Stimulated activated CD4-positive, alpha-beta T cell treated with anti-CD3 and anti-CD28 coated beads, Interleukin-15, amount 100 ng/mL, for 48 hours (primary cell): ENCODE results near the gene SLIT3.
A peak's percentile ranks its signal among the peaks of the same experiment; 100 is the strongest.

Experiments
- DNase-seq, 2 donors: peaks; one replicate each; pipeline ENCODE4 v3.0.0-alpha.2; 2020; ENCODE audit warnings: low read depth in 2 of 2

SLIT3 gene

GRCh38 chr5:168740811-168741213 is 560.1 kb downstream of the SLIT3 start:
- no peak for DNase-seq

DNA sequence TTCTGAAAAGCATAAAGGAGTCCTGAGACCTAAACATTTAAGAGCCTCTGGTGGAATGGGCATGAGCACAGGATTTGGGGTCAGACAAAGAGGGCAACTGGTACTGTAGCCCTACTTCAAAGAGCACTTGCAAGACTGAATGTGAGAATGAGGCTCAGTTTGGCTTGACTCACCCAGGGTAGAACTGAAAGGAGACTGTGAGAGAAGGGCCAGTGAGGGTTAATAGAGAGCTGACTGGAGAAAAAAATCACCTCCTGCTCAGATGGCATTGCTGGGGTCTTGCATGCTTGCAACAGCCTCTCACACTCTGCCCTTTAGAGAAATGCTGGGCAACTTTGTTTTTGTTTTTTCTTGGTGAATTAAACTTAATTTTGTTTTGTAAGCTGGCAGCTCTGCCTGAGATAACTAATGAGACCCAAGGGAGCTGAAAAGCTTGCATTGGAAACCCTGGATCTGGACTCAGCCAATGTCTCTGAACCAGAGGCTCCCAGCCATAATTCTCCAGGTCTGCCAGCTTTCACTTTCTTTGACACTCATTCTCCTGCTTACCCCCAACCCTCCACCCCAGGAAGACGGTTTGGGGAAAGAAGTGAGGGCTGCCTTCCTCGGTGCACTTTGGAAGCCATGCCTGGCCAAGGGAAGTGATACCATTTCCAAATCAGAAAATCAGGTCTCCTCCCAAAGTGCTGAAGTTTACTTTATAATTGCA is 560.7 kb downstream of the SLIT3 start:
- no peak for DNase-seq

GRCh38 chr5:168737066-168737465 is 563.9 kb downstream of the SLIT3 start:
- no peak for DNase-seq

- DNase-seq: no peak
Measured at GRCh38 chr5:168736281-168736831, 564.6 kb downstream of the SLIT3 start.

- no peak for DNase-seq
Measured at GRCh38 chr5:168734620-168735300, 566.2 kb downstream of the SLIT3 start.

DNA sequence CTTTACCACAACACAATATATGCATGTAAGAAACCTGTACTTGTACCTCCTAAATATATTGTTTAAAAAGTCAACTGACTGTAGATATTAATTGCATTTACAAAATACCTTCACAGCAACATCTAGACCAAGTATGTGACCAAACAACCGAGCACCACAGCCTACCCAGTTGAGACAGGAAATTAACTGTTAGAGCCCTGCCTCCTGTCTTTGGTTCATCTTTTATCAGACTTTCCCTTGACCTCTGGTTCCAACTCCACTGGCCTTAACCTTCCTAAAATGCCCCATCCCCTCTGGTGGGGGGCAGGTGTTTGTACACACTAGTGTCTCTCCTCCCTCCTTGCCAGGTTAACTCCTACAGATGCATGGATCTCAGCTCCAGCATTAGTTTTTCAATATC is 566.8 kb downstream of the SLIT3 start:
- no peak for DNase-seq

DNA sequence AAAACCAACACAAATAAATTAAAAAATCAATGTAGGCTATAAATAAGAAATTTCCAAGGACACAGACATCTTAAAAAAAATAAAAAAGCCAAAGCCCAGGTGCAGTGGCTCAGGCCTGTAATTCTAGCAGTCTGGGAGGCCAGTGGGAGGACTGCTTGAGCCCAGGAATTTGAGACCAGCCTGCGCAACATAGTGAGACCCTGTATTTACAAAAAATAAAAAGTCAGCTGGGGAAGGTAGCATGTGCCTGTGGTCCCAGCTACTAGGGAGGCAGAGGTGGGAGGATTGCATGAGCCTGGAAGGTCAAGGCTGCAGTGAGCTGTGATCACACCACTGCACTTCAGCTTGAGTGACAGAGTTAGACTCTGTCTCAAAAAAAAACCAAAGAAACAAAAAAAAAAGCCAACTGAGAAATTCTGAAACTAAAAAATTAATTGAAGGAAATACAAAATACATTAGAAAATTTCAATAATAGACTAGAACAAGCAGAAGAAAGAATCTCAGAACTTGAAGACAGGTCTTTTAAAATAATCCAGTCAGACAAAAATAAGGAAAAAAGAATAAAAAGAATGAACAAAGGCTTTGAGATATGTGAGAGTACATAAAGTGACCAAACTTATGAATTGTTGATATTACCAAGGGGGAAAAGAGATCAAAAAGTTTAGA is 572.3 kb downstream of the SLIT3 start:
- DNase-seq: no peak

- DNase-seq: no peak
Measured at GRCh38 chr5:168727547-168727946, 573.4 kb downstream of the SLIT3 start.

DNA sequence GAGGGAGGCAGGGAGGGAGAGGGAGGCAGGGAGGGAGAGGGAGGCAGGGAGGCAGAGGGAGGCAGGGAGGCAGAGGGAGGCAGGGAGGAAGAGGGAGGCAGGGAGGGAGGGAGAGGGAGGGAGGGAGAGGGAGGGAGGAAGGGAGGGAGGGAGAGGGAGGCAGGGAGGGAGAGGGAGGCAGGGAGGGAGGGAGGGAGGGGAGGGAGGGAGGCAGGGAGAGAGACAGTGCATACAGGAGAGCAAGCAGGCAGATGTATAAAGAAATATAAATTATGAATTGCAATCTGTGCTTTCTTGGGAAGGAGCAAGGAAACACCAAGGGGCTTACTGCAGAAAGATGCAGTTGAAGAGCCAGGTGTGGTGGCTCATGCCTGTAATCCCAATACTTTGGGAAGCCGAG is 574.6 kb downstream of the SLIT3 start:
- no peak for DNase-seq

GRCh38 chr5:168724227-168724626 is 576.7 kb downstream of the SLIT3 start:
- DNase-seq: no peak

- DNase-seq: no peak
Measured at GRCh38 chr5:168723037-168723436, 577.9 kb downstream of the SLIT3 start.

GRCh38 chr5:168721966-168722365 is 579.0 kb downstream of the SLIT3 start:
- no peak for DNase-seq

DNA sequence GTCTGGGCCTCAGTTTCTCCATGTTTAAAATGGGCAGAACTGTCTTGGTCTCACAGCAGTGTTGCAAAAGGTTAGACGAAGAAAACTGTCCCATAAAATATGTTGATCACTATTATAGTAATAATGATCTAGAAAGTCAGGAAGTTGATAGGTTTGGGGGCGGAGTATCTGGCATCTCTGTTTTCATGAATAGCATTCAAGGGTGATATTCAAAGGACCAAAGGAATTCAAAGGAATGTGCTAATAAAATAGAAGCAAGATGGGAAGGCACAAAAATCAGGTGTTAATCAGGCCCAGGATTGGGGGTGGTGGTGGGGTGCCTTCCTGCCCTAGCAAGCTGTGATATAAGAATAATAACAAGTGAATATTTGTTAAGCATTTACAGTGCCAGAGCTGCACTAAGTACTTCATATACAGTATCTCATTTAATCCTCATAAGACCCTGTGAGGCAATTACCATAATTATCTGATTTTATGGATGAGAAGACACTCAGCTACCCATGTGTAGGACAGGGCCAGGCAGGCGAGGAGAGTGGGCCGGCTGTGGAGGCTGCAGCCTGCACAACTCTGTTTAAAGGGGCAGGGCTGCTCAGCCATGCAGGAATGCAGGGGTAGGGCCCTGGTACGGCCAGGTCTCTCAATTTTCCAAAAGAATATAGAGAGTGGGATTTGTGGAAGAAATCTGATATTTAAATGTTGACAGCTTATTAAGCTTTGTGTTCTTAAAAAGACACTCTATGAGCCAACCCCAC is 579.8 kb downstream of the SLIT3 start:
- DNase-seq: no peak

- no peak for DNase-seq
Measured at GRCh38 chr5:168720575-168720974, 580.4 kb downstream of the SLIT3 start.

DNA sequence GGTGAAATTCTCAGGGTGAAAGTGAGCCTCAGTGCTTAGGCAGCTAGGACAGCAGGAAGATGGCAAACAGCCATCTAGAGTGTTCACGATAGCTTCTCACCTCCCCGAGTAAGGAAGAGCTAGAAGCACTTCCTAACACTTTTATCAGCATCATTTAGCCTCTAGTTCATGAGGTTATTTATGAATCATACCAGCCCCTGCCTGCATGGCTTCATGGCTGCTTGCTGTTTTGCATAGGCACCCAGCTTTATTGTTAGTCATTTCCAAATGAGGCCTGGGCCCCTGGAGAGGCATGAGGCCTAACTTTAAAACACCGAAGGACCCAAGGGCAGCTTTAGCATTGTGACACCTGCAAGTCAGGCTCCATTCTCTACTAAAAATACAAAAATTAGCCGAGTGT is 586.9 kb downstream of the SLIT3 start:
- no peak for DNase-seq

DNA sequence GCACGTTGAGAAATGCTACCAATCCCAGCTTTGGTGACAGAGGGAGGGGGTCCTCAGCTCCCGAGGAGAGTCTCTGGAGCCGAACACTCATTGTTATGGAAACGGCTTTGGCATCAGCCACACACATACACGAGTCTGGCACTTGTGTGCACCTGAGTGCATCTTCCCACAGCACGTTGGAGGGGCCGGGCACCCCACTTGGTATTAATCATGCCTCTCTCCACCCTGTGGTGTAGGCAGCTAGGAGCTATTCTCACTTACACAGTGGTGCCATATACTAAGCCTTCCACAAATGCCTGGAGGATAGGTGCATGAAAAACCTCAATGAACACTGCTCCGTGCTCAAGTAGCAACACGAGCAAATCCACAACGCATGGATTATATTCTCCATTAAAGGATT is 587.9 kb downstream of the SLIT3 start:
- no peak for DNase-seq

DNA sequence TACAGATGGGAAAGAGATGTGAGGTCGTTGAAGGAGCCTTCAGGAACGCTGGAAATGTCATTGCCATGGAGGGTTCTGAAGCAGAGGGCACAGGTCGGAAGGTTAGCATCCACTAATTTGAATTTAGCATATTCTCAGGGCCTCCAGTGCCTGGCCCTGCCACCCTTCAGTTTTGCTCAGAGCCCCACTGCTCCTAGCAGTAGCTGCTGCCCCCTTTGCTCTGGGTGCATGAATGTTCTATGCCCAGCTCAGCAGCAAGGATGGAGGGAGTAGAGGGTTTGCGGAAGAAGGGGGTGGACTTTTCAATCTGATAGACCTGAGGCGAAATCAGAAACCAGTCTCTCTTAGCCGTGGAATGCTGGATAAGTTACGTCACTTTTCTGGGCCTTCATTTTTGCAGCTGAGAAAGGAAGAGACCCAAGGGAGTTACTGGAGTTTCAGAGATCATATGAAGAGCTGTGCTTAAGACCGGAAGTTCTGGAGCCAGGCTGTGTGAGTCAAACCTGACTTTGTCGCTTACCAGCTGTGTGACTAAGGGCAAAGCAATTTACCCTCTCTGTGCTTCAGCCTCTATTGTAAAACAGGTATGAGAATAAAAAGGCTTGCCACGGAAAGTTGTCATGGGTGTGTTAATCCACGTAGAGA is 588.5 kb downstream of the SLIT3 start:
- no peak for DNase-seq

DNA sequence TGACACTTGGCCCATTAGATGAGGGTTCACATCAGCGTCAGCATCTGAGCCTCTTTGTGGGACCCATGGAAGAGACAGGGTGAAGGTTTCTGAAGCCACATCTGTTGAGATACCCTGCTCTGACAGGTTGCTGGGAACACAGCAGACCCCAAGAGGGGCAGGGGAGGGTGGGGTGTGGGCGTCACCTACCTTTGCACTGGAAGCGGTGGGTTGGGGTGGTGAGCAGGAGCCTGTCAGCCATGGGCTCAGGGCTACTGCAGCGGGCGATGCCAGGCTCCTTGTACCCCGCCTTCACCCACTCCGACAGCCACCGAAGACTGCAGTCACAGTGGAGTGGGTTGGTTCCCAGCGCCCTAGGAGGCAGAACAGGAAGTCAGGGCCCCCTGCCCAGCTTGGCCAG is 590.2 kb downstream of the SLIT3 start:
- DNase-seq: no peak

- no peak for DNase-seq
Measured at GRCh38 chr5:168707716-168708695, 592.9 kb downstream of the SLIT3 start.

DNA sequence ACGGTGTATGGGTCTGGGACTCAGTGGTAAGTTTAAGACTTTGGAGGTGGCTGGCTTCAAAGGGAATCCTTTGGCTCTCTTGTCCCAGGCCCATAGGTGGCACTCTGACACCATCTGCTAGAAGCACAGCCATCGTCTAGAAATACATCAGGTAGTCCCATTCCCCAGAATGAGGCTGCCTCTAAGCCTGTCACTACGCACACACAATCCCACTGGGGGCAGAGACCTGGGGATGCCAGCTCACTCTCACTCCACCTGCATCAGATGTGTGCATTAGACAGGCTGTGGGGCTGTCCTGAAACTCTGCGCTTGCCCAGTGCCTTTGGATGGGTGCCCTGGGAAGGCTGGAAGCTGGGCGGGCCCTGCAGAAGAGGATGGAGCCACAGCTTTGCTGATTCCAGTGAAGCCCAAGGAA is 594.3 kb downstream of the SLIT3 start:
- peak in 1 of 2 donors; percentile 17 for DNase-seq
